Measurements from ENCODE around the gene MGAT1. TPM values are rescaled to one million over a fixed set of nuclear protein-coding genes. Genes with fewer than 3 reads are reported as not detected.
A peak's percentile ranks its signal among the peaks of the same experiment; 100 is the strongest.

The MGAT1 gene
- total and polyA plus RNA-seq, 2 of the 8 experiments (the other 6 are each of a cell fraction or from before 2014, with no cell fraction given): 66.8 to 77.0 TPM

GRCh38 chr5:180807654-180808414, 5.2 kb upstream of the MGAT1 start:
- Histone ChIP-seq H3K23ac (ENCODE audit: insufficient read length) (no peak overlapping the region), H3K14ac (ENCODE audit: insufficient read length) (no peak overlapping the region), H4K5ac (ENCODE audit: insufficient read length, low read depth, low read length) (no peak overlapping the region), H3K9ac (replicated peaks in 1 of 4; ENCODE audit: extremely low read depth in 1 of 4, low read depth in 3 of 4, low read length in 3 of 4) (no peak overlapping the region; a peak in 1 of 7 replicates), H2BK5ac (ENCODE audit: low read depth, low read length) (no peak overlapping the region), H4K8ac (ENCODE audit: extremely low read depth, insufficient read depth, low read length) (no peak overlapping the region), H3K56ac (replicated peaks; ENCODE audit: insufficient read length, low read depth, low read length) (no peak overlapping the region), H3K4me2 (ENCODE audit: insufficient read depth in 1 of 2, low read depth in 2 of 2, low read length in 2 of 2) (peak overlapping the region; percentile 71 to 74; a peak in 3 of 4 replicates), H2AFZ (ENCODE audit: low read length) (no peak overlapping the region), H2BK15ac (ENCODE audit: low read length) (no peak overlapping the region), H3K27me3 (replicated peaks in 1 of 4; ENCODE audit: control insufficient read depth in 3 of 4, extremely low read depth in 1 of 4, insufficient read depth in 3 of 4, low read length in 3 of 4) (no peaks in the 10 kb centered on the region; a peak in 1 of 7 replicates), H2AK5ac (ENCODE audit: low read depth, low read length) (no peak overlapping the region), H2BK12ac (ENCODE audit: low read depth, low read length) (no peak overlapping the region), H3K79me2 (ENCODE audit: control insufficient read depth in 1 of 2, insufficient read depth in 2 of 2, low read length in 2 of 2) (peaks cover 10 to 35% of the 10 kb centered on the region in 2 experiments), H3K4ac (replicated peaks; ENCODE audit: insufficient read length, low read depth, low read length) (no peak overlapping the region), H3K9me3 (ENCODE audit: insufficient read depth in 2 of 2, low read depth in 1 of 2, low read length in 1 of 2) (no peaks in the 10 kb centered on the region), H2BK20ac (ENCODE audit: low read length) (no peak overlapping the region), H3K4me3 (ENCODE audit: extremely low read depth in 1 of 4, insufficient read depth in 2 of 4, low read depth in 3 of 4, low read length in 4 of 4) (peak overlapping the region in 3 of 4 experiments; percentile 7 to 71 (median 23); a peak in 4 of 8 replicates), H2BK120ac (replicated peaks; ENCODE audit: low read depth, low read length) (no peak overlapping the region), H3K36me3 (ENCODE audit: control insufficient read depth in 2 of 4, insufficient read depth in 4 of 4, low read length in 3 of 4) (no peaks in the 10 kb centered on the region), H3K23me2 (ENCODE audit: low read depth, low read length) (peaks cover 5% of the 10 kb centered on the region; the same call in 1 of the 2 replicates), H3K27ac (ENCODE audit: low read depth, low read length) (no peak overlapping the region), H3K79me1 (ENCODE audit: low read depth, low read length) (peaks cover 14% of the 10 kb centered on the region), H3K4me1 (replicated peaks in 1 of 4; ENCODE audit: control insufficient read depth in 3 of 4, insufficient read depth in 4 of 4, low read length in 3 of 4) (peaks cover 9 to 36% (median 15%) of the 10 kb centered on the region in 4 experiments), H4K20me1 (replicated peaks in 1 of 2; ENCODE audit: control insufficient read depth in 1 of 2, insufficient read depth in 2 of 2, low read length in 2 of 2) (no peaks in the 10 kb centered on the region), H3K18ac (ENCODE audit: extremely low read depth, low read length) (no peak overlapping the region), H4K91ac (replicated peaks; ENCODE audit: insufficient read length, low read length) (no peak overlapping the region)
- WGBS, 2 experiments (ENCODE audit: extremely low coverage in 1 of 2, insufficient coverage in 1 of 2, insufficient read length in 1 of 2, insufficient replicate concordance in 2 of 2, low coverage in 1 of 2, low lambda C conversion rate in 2 of 2, missing lambda C conversion rate in 1 of 2): 89% methylated on average over 6 of the region's 6 CpGs; no CpG with 5 or more reads in 1 of the 2 experiments
- ChIA-PET POLR2A (ENCODE audit: partially characterized antibody) (interaction anchor here (1.0 to 1.9 kb wide), 7 partner anchors 14 to 53 kb away, joined by 3 to 8 read pairs (median 4); partner anchors contain the start of gene ZFP62), CTCF (ENCODE audit: partially characterized antibody) (interaction anchor here (0.7 to 1.6 kb wide), 6 partner anchors 18 to 303 kb away, joined by 3 to 5 read pairs (median 3); no protein-coding TSS in a partner anchor)
- DNase-seq (ENCODE audit: low read depth in 1 of 2, low spot score in 2 of 2) (no peak), FAIRE-seq (no peak)
- TF ChIP-seq TEAD4 (IDR thresholded peaks at IDR 0.05; ENCODE audit: low read depth, low read length) (no peak), BRCA1 (IDR thresholded peaks at IDR 0.05; ENCODE audit: low read depth, low read length) (no peak), MAX (IDR thresholded peaks at IDR 0.05) (no peak), SIRT6 (IDR thresholded peaks at IDR 0.05; ENCODE audit: low read length) (no peak), ASH2L (IDR thresholded peaks at IDR 0.05; ENCODE audit: low read length) (no peak), NANOG (IDR thresholded peaks at IDR 0.05; ENCODE audit: insufficient read depth, low read depth, low read length, poor library complexity, severe bottlenecking) (no peak), RFX5 (IDR thresholded peaks at IDR 0.05; ENCODE audit: borderline replicate concordance, low read depth, low read length) (no peak), KDM5A (IDR thresholded peaks at IDR 0.05; ENCODE audit: low read length) (no peak), SP2 (IDR thresholded peaks at IDR 0.05; ENCODE audit: low read length) (no peak)
